GM21390 (cell line): Measurements from ENCODE around the gene KHDC3L.
"Not testable (repeated sequence)": the region's sequence is repeated elsewhere in the genome, so short reads cannot be mapped to it uniquely, and the experiment has no call there.

Experiments
- ATAC-seq: cut with Tn5 transposase; IDR thresholded peaks from one replicate; pipeline ENCODE4 v1.9.1; 2021; ENCODE audit not compliant: unreplicated experiment

Gene KHDC3L

GRCh38 chr6:73369157-73369556 lies 6.7 kb downstream of the KHDC3L start:
- no peak for ATAC-seq

- ATAC-seq = no peak
These were observed 7.1 kb downstream of the KHDC3L start, which contains the start of gene OOEP for GRCh38 chr6:73369563-73369962. Gene OOEP, minus strand, starts transcription at chr6:73369897. Its CDS starts 105 bp downstream, at chr6:73369792.

GRCh38 chr6:73371984-73372383 lies 9.5 kb downstream of the KHDC3L start:
- no peak for ATAC-seq

- ATAC-seq = no peak
These were observed 10.1 kb downstream of the KHDC3L start for GRCh38 chr6:73372516-73372915.

- ATAC-seq = no peak
These were observed 12.8 kb downstream of the KHDC3L start for GRCh38 chr6:73375216-73375615.

- no peak for ATAC-seq
These were observed 14.8 kb downstream of the KHDC3L start for GRCh38 chr6:73377225-73377624.

- not testable (repeated sequence) for ATAC-seq
These were observed 19.1 kb downstream of the KHDC3L start for GRCh38 chr6:73381531-73381930.

GRCh38 chr6:73382462-73383113 lies 20.1 kb downstream of the KHDC3L start:
- ATAC-seq = no peak

GRCh38 chr6:73388433-73388799 lies 26.0 kb downstream of the KHDC3L start:
- ATAC-seq = peak; percentile 15

- ATAC-seq = peak; percentile 82
These were observed 26.5 kb downstream of the KHDC3L start for GRCh38 chr6:73388800-73389512.

- no peak for ATAC-seq
These were observed 27.4 kb downstream of the KHDC3L start for GRCh38 chr6:73389854-73390253.

- no peak for ATAC-seq
These were observed 29.2 kb downstream of the KHDC3L start for GRCh38 chr6:73391675-73392074.

- ATAC-seq = not testable (repeated sequence)
These were observed 29.7 kb downstream of the KHDC3L start for GRCh38 chr6:73392188-73392587.

GRCh38 chr6:73393278-73393677 lies 30.8 kb downstream of the KHDC3L start:
- no peak for ATAC-seq

GRCh38 chr6:73394577-73395354 lies 32.3 kb downstream of the KHDC3L start, which contains the start of gene DDX43:
Gene DDX43, plus strand, starts transcription at chr6:73394828. Its CDS starts 78 bp downstream, at chr6:73394906.
- ATAC-seq = no peak

GRCh38 chr6:73395875-73396274 lies 33.4 kb downstream of the KHDC3L start:
- no peak for ATAC-seq

- ATAC-seq = no peak
These were observed 38.2 kb downstream of the KHDC3L start for GRCh38 chr6:73400656-73401055.

GRCh38 chr6:73409395-73409794 lies 46.9 kb downstream of the KHDC3L start:
- ATAC-seq = no peak

- ATAC-seq = no peak
These were observed 50.6 kb downstream of the KHDC3L start for GRCh38 chr6:73413102-73413501.
